Esophagus muscularis mucosa (tissue), 4 donors: Measurements from ENCODE around the gene TSC2.

Experiments used
- CTCF ChIP-seq, 3 experiments: fragments of 200-600 bp in 2 of 3; fragments of 450-650 bp in 1 of 3; sonication (generic) in 2 of 3; IDR thresholded peaks; one replicate each; pipeline ENCODE4 v1.5.1; 2017 to 2019; ENCODE audit warnings: antibody characterized with exemption in 3 of 3, mild to moderate bottlenecking in 2 of 3, moderate library complexity in 1 of 3
- EP300 ChIP-seq: sonication (generic); formaldehyde crosslinking; IDR thresholded peaks from one replicate; pipeline ENCODE4 v1.6.1; 2017; ENCODE audit warnings: antibody characterized with exemption
- POLR2AphosphoS5 ChIP-seq, 2 donors: sonication (generic); formaldehyde crosslinking; IDR thresholded peaks; one replicate each; pipeline ENCODE4 v1.6.1; 2017; ENCODE audit warnings: antibody characterized with exemption in 2 of 2

GRCh38 chr16:2035431-2036199 lies 12.2 kb upstream of the TSC2 start:
- TF ChIP-seq CTCF (IDR thresholded peaks at IDR 0.05) (no peak), EP300 (no peak), POLR2AphosphoS5 (IDR thresholded peaks at IDR 0.05) (no peak)
